Measurements from ENCODE around the gene KRT80. TPM values are rescaled to one million over a fixed set of nuclear protein-coding genes. Genes with fewer than 3 reads are reported as not detected.

Gene KRT80
- polyA plus RNA-seq, 1 donor (not counting 4 experiments of a cell fraction or from before 2014, with no cell fraction given) = 4.1 TPM

GRCh38 chr12:52232674-52233461, 41.1 kb upstream of the KRT80 start, which contains the start of gene KRT7:
KRT7 (plus strand) TSS chr12:52233243; CDS start chr12:52233297, 54 bp downstream.
- H3K9ac ChIP-seq (ENCODE audit: control insufficient read depth, extremely low read depth, insufficient read depth, low read length) = peak within 1 kb of the TSS; percentile 48
- FAIRE-seq = no peak
- TF ChIP-seq CTCF (optimal IDR thresholded peaks at IDR 0.05 in 1 of 3, IDR thresholded peaks at IDR 0.05 in 1 of 3, conservative IDR thresholded peaks at IDR 0.05 in 1 of 3; ENCODE audit: extremely low read depth in 1 of 3, insufficient read depth in 2 of 3, low read length in 3 of 3) (no peak), EZH2 (IDR thresholded peaks at IDR 0.05; ENCODE audit: low read length) (no peak)
- peak within 1 kb of the TSS in 2 of 3 experiments; percentile 20 to 43 for H3K4me3 ChIP-seq (ENCODE audit: control insufficient read depth in 2 of 3, extremely low read depth in 1 of 3, insufficient read depth in 2 of 3, low read depth in 1 of 3, low read length in 3 of 3)
- peaks cover 62% of the 10 kb centered on the region for H3K4me1 ChIP-seq (ENCODE audit: control insufficient read depth, extremely low read depth, insufficient read depth, low read length)
- no peaks in the 10 kb centered on the region for H3K9me1 ChIP-seq (ENCODE audit: control insufficient read depth, extremely low read depth, insufficient read depth, low read length)
- H3K27me3 ChIP-seq (ENCODE audit: control insufficient read depth, extremely low read depth, insufficient read depth, low read length) = no peaks in the 10 kb centered on the region
- peak within 1 kb of the TSS; percentile 40 for H3K4me2 ChIP-seq (ENCODE audit: control insufficient read depth, extremely low read depth, insufficient read depth, low read depth, low read length)
- H3K79me2 ChIP-seq (ENCODE audit: control insufficient read depth, insufficient read depth, low read length) = no peaks in the 10 kb centered on the region
- peak within 1 kb of the TSS; percentile 79 for H3K27ac ChIP-seq (ENCODE audit: control insufficient read depth, insufficient read depth, low read length)
- DNase-seq (ENCODE audit: low read depth, low spot score) = no peak
- no peaks in the 10 kb centered on the region for H3K36me3 ChIP-seq (ENCODE audit: control insufficient read depth in 2 of 2, extremely low read depth in 1 of 2, insufficient read depth in 2 of 2, low read length in 2 of 2)
- H3K9me3 ChIP-seq (ENCODE audit: control insufficient read depth, low read depth, low read length) = no peaks in the 10 kb centered on the region
- peak within 1 kb of the TSS; percentile 54 for H2AFZ ChIP-seq (ENCODE audit: control insufficient read depth, low read length)
- dilution Hi-C loops (cut with MboI; ENCODE audit: extremely low pct_ligation_motif_present, low sequenced_read_pairs) = no loop called here
- H4K20me1 ChIP-seq (ENCODE audit: control insufficient read depth, extremely low read depth, insufficient read depth, low read length) = no peaks in the 10 kb centered on the region

- Histone ChIP-seq H2AFZ (ENCODE audit: control insufficient read depth, low read length) (peak overlapping the region; percentile 54), H3K4me3 (ENCODE audit: control insufficient read depth in 2 of 3, extremely low read depth in 1 of 3, insufficient read depth in 2 of 3, low read depth in 1 of 3, low read length in 3 of 3) (no peak overlapping the region), H3K9me3 (ENCODE audit: control insufficient read depth, low read depth, low read length) (no peaks in the 10 kb centered on the region), H3K9ac (ENCODE audit: control insufficient read depth, extremely low read depth, insufficient read depth, low read length) (peak overlapping the region; percentile 48), H3K9me1 (ENCODE audit: control insufficient read depth, extremely low read depth, insufficient read depth, low read length) (no peaks in the 10 kb centered on the region), H3K27me3 (ENCODE audit: control insufficient read depth, extremely low read depth, insufficient read depth, low read length) (no peaks in the 10 kb centered on the region), H3K79me2 (ENCODE audit: control insufficient read depth, insufficient read depth, low read length) (no peaks in the 10 kb centered on the region), H3K4me2 (ENCODE audit: control insufficient read depth, extremely low read depth, insufficient read depth, low read depth, low read length) (peak overlapping the region; percentile 40), H3K4me1 (ENCODE audit: control insufficient read depth, extremely low read depth, insufficient read depth, low read length) (peaks cover 62% of the 10 kb centered on the region), H4K20me1 (ENCODE audit: control insufficient read depth, extremely low read depth, insufficient read depth, low read length) (no peaks in the 10 kb centered on the region), H3K36me3 (ENCODE audit: control insufficient read depth in 2 of 2, extremely low read depth in 1 of 2, insufficient read depth in 2 of 2, low read length in 2 of 2) (no peaks in the 10 kb centered on the region), H3K27ac (ENCODE audit: control insufficient read depth, insufficient read depth, low read length) (peak overlapping the region; percentile 79)
- DNase-seq (ENCODE audit: low read depth, low spot score) = no peak
- FAIRE-seq = no peak
- dilution Hi-C loops (cut with MboI; ENCODE audit: extremely low pct_ligation_motif_present, low sequenced_read_pairs) = no loop called here
- TF ChIP-seq CTCF (optimal IDR thresholded peaks at IDR 0.05 in 1 of 3, IDR thresholded peaks at IDR 0.05 in 1 of 3, conservative IDR thresholded peaks at IDR 0.05 in 1 of 3; ENCODE audit: extremely low read depth in 1 of 3, insufficient read depth in 2 of 3, low read length in 3 of 3) (no peak), EZH2 (IDR thresholded peaks at IDR 0.05; ENCODE audit: low read length) (no peak)
These were observed 40.4 kb upstream of the KRT80 start for GRCh38 chr12:52232203-52232673.
